ENCODE results near the gene SAMD8.
"Not testable (repeated sequence)": the region's sequence is repeated elsewhere in the genome, so short reads cannot be mapped to it uniquely, and the experiment has no call there.

SAMD8 gene

DNA sequence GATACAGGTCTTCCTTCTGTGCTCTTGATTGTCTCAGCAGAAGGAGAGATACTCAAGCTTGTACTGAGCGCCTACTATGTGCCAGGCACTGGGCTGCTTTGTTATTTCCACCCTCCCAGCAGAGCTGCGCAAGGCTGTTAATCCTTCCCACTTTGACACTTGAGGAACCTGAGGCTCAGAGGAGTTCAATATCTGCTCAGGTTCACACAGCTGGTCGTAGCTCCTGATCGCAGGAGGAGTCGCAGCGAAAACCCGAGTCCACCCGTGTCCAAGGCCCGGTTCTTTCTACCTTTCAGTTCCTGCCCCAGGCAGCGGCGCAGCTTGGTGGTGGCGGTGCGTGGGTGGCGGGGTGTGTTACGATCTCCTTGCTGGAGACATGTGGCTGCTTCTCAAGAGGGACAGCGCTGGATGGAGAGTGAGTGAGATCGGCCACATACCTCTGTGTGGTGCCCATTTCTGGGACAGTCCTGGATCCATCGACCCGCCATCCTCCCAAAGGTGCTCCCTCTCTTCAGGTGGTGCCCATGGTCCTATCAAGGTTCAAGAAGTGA lies 26.5 kb upstream of the SAMD8 start:
- DNase-seq (ENCODE audit: low read depth, low spot score), result no peak

DNA sequence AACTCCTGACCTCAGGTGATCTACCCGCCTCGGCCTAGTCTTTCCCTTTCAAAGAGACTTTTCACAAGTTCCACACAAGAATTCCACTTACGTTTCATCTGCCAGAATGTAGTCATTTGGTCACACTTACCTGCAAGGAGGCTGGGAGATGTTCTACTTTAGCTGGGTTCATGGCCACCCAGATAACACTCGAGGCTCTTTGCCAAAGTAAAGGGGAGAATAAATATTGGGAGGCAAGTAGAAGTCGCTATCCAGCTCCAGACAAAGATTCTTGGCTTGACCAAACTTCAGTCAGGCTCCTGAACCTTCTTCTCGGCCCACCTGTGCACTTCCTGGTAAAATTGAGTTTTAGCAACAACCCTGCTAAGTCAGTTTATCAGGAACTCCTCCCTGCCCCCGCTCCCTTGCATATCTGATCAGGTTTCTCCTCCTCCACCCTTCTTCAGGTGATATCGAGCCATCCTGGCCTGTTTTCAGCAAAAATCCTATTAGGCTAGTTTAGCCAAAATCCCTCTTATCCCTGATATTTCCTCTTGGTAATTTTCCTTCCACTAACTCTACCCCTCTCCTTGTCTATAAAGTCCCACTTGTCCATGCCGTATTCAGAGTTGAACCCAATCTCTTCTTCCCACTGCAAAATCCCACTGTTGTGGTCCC lies 25.1 kb upstream of the SAMD8 start:
- DNase-seq (ENCODE audit: low read depth, low spot score), result no peak

DNA sequence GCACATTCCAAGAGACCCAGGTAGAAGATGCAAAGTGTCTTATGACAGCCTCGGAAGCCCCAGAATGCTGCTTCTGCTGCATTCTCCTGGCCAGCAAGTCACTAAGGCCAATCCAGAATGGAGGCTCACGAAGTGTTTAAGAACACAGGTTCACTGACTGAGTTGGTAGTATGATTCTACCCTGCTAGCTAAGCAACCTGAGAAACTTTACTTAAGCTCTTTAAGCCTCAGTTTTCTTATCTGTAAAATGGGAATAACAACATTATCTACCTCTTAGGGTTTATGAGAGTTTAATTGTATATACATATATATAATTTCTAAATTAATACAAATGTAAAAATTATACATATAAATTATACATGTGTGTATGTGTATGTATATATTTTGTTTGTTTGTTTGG lies 22.8 kb upstream of the SAMD8 start:
- DNase-seq (ENCODE audit: low read depth, low spot score), result no peak

DNA sequence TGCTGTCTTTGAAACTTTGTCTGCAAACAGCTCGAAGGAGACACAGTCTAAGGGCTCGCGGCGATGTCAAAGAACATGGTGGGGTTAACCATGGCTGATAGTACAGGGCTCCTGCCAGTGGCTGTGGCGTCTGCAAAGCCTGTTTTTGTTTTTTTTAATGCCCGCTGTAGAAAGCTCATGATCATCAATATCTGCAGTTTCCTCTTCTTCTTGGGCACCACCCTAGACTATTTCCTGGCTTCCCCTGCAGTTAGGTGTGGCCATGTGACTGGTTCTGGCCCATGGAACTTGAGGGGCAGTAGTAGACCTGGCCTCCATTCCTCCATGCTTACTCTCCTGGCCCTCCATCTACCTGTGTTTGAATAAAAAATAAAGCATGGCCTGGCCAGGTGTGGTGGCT lies 21.8 kb upstream of the SAMD8 start:
- DNase-seq (ENCODE audit: low read depth, low spot score), result no peak

DNA sequence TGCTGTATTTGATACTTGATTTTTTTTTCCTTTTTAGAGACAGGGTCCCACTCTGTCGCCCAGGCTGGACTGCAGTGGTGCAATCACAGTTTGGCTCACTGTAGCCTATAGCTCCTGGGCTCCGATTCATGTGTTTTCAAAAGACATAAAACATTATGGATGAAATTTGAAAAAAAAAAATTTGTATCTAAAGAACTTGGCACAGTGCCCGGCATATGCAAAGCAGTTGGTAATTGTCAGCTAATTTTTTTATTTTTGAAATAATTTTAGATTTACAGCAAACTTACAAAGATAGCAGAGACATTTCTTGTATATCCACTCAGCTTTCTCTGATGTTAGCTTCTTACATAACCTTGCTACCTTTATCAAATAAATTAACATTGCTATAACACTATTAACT lies 20.3 kb upstream of the SAMD8 start:
- no peak for DNase-seq (ENCODE audit: low read depth, low spot score)

DNA sequence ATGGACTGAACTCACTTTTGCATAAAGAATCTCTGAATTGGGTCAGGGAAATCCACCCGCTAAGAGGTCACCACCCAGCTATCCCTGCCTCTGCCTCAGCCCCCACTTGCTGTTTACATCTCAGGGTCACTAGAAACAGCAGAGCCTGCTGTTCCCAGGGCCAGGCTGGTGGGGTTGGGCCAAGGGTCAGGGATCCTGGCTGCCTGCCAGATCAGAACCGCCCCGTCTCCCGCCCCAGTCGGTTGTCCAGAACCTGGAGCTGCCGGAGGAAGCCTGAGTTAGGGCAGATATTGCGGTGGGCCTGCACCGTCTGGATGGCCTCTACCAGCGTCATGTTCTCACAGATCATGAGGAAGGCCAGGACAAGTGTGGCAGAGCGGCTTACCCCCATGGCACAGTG lies 17.0 kb upstream of the SAMD8 start:
- DNase-seq (ENCODE audit: low read depth, low spot score), result no peak

DNA sequence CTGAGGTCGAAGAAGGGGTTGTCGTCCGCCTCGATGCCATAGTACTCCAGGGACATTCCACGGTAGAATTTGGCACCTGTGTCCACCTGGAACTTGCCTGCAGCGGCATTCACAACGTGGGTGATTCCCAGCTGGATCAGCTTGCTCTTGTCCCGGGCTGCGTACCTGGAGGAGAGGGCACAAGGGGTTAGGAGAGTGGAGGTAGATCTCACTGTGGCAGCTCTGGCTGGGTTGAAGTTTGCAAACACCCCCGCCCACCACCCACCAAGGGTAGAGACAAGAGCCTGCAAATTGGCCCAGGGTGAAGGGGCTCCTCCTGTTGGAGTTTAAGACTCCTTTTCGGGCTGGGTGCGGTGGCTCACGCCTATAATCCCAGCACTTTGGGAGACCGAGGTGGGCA lies 15.8 kb upstream of the SAMD8 start:
- no peak for DNase-seq (ENCODE audit: low read depth, low spot score)

DNA sequence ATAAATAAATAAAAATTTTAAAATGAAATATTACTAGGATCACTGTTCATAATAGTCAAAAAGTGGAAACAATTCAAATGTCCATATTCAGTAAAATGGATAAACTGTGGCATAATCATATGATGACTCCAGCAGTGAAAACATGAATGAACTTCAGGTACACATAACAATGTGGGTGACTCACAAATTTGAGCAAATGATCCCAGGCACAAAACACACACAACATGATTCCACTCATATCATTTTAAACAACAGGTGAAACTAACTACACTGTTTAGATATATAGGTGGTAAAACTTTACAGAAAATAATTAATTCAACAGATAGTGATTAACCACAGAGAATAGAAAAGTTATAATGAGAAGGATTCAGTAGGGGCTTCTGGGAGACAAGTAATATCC lies 14.7 kb upstream of the SAMD8 start:
- DNase-seq (ENCODE audit: low read depth, low spot score), result no peak

DNA sequence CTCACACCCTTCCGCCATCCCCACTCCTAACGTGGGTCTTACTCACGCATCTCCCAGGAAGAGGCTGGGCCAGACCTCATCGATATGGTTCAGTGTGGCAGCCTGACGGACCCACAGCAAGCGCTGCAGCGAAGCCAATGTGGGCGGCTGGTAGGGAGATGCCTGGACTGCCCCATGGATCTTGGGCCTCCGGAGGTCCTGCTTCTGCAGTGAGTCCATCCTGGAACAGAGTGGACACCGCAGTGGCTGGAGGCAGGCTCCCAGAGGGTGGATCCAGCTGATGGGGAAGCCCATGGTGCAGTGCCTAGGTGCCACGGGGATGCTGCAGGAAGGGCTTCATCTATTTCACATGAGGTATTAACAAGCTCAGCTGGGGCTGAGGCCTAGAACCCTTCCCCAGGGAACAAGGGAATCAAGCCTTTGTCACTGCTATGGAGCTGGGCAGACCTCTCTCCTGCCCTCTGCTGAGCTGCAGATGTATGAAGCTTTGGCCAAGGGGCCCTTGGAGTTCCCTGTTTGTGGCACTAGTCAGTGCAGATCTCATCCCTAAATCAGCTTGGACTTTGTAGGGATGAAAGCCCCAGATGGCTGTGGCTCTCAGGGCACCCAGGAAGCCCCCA lies 13.7 kb upstream of the SAMD8 start:
- DNase-seq (ENCODE audit: low read depth, low spot score), result no peak

DNA sequence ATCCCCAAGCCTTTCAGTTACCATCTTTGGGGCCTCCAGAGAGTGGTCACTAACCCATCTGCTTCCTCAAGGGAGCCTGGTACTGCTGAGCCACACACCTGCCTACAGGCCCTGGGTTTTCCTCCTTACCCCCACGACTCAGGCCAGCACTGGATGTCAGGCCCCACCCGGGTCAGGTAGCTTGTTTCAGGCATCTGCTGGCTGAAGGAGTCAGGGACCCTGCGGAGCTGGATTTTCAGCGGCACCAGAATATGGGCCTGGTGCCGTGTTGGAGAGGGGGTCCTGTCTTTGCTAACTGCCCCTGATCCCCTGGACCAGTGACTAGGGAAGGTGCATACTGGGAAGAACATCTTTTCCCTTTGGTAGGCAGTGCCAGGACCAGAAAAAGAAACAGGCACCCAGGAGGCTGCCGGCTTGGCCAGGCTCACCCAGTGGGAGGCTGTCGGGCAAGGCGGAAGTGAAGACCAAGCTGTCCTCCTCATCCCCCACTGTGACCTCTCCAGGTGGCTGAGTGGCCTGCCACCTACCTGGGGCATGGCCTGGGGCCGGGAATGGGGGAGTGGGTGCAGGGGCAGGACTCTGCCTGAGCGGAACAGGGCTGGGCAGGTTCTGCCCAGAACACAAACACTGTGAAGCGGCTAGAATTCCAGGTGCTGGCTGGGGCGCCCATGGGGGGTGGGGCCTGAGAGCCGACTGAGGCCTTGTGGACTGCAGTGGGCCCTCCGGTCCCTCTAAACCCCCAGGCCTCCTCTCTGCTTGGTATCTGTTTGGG lies 12.4 kb upstream of the SAMD8 start:
- DNase-seq (ENCODE audit: low read depth, low spot score), result no peak

DNA sequence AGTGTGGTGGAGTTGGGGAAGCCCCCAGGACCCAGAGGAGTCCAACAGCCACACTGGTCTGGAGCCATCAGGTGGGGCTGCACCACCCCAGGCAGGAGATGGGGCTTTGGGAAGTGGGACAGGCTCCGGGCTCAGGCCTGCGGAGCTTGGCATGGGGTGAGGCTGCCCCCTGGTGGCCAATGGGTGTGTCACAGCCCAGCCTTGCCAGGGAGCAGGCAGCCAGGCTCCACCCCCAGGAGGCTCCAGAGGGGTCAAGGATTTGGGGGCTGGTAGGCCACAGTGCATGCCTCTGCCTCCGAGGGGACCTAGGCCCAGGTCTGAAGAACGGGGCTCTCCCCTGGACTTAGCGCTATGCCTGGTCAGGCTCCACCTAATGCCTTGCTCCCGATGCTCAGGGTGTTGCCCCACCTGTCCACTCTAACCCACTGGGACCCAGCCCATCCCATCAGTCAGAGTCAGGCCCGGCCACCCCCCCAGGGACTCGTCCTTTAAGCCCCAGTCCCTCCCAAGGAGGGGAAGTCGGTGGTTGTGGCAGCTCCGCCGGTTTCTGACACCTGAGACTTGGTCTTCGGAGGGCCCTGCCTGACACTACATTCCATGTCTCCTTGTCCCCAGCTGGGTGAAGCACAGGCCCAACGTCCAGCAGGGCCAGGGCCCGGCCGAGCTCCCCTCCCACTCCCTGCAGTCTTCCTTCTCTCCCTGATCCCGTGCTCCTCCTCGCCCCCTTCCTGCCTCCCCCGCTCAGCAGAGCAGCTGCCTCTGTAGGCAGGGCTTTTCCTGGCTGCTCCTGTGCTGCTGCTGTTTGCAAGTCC lies 11.3 kb upstream of the SAMD8 start:
- DNase-seq (ENCODE audit: low read depth, low spot score), result peak; percentile 92

DNA sequence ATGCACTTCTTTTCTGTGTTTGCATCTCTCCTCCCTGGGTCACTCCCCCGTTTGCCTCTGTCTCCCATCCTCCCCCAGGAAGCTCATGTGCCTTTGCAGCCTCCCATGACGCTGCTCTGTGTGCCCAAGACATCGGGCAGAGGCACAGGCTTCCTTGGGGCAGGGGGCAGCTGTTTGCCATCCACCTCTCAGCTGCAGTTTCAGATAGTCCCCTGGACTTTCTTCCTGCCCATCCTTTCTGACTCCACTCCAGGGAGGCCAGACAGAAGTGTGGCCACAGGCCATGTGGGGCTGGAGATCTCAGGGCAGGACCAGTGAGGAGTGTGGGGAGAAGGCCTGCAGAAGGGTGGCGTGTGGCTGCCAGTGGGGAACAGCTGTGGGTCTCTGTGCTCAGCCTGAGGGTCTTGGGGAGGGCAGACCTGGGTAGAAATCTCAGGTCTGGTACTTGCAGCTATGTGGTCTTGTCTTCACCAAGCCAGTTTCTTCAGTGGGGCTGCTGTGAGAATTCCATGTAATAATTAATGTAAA lies 10.6 kb upstream of the SAMD8 start:
- DNase-seq (ENCODE audit: low read depth, low spot score), result no peak

DNA sequence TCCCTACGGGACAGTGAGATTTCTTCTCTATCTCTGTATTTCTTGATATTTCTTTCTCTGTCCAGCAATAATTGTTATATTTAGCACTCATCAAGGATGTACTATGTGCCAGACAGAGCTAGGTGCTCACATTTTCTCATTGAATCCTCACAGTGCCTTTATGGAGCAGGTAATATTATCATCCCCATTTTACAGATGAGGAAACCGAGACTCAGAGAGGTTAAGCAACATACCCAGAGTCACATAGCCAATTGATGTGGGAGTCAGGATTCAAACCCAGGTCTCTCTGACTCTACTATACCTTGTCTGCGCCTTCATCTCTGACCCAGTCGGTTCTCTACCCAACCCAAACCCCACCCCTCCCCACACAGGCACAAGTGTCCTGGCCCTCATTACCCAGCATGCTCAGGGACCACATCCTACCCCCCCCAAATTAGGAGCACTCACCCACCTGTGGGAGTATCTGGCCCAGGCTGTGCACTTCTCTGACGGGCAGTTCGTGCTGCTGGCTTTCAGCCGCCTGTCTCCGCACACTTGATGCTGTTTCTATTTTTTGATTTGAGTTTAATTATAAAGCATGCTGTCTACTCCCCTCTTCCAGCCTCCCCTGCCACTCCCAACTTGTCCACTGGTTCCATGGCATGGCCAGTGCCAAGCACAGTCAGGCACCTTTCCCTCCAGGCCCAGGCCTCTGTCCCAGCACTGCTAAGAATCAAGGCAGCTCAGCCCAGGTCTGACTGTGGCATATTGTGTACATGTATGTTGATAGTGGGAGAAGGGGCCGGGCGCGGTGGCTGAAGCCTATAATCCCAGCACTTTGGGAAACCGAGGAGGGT lies 9.8 kb upstream of the SAMD8 start:
- no peak for DNase-seq (ENCODE audit: low read depth, low spot score)

DNA sequence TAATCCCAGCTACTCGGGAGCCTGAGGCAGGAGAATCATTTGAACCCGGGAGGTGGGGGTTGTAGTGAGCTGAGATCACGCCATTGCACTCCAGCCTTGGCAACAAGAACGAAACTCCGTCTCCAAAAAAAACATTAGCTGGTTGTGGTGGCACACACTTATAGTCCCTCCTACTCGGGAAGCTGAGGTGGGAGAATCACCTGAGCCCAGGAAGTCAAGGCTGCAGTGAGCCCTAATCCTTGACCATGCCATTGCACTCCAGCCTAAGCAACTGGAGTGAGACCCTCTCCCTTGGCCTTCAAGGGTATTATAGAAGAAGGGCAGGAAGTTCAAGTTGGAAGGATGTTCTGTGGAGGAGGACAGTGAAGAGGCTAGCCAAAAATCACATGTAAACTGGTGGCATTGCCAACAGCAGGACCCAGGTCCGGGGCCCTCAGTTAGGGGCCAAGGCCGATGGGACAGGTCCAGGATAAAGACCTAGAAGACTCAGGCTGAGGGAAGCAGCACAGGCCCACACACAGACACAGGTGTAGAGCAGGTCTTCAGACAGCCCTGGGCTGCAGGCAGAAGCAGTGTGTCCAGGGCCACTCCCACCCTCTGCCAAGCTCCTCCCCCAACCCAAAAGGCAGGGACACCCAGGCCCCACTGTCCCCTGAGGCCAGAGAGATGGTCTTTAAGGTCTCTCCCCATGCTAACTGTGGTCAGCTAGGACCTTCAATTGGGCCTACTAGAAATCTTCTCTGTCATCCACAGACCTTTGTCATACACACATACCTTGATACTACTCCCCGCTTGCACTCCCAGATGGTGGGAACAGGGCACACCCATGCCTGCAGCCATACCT lies 8.4 kb upstream of the SAMD8 start:
- no peak for DNase-seq (ENCODE audit: low read depth, low spot score)

DNA sequence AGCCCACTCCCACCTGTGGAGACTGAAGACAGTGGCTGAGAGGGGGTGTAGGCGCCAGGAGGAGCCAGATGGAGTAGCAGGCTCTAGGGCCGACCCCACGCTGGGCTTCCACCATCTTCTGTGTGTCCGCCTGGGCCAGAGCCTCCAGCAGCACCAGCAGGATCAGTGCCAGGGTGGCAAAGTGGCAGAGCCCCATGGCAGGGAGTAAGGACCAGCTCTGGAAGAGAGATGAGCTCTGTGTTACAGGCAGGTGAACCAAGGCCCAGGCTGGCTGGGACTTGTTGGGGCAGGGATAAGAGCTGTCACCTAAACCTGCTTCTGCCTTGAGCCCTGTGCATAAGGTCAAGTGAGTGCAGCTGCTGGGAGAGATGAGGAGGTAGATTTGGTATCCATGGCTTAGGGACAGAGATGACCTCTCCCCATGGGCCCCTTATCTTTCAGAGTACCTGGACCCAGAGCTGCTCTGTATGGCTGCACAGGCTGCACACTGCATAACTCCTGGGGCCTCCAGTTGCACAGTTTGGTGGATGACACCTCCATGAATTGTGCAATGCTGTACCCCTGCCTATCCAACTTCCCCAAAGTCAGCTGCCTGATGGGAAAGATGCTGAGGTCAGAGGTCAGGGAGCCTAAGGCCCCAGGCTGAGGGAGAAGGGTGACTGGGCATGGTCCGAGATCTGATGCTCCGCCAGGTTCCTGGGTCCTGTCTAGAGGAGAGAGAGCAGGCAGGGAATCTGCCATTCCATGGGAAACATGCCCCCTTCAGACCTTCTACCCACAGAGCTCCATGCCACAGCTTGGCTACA lies 7.4 kb upstream of the SAMD8 start:
- no peak for DNase-seq (ENCODE audit: low read depth, low spot score)

DNA sequence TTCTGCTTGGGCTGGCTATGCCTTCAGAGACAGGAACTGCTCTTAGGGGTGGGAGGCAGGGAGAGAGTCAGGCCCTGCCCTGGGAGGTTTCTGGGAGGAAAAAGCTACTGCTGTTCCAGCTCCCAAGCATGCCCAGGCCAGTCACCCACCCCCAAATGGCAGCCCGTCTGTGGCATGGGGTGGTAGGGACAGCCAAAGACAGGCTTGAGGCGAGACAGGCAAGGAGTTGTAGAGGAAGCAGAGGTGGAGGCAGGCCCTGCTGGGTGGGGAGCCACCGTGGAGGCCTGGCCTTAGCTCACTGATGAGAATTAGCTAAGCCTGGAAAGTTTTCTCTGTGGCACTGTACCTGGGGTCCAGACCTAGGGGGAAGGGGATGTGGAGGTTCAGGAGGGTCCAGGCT lies 6.6 kb upstream of the SAMD8 start:
- DNase-seq (ENCODE audit: low read depth, low spot score), result no peak

DNA sequence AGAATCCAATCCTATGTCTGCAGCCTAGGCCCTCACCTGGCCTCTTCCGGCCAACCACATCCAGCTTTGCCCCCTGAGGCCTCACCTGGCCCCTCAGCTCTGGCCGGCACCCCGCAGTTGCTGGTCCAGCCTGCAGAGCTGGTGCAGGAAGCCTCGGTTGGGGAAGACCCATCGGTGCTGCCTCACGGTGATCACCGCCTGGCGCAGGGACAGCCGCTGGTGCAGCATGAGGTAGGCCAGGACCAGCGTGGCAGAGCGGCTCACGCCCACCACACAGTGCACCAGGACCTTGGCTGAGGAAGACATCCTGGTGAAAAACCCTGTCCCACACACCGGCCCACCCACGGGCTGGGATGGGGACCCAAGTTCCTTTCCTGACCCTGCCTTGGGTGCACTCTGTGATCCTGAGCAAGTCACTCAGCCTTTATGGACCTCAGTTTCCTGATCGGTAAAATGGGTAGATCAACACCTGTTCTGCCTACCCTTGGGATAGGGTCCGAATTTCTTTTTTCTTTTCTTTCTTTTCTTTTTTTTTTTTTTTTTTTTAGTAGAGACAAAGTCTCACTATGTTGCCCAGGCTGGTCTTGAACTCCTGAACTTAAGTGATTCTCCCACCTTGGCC lies 5.8 kb upstream of the SAMD8 start:
- DNase-seq (ENCODE audit: low read depth, low spot score), result no peak

DNA sequence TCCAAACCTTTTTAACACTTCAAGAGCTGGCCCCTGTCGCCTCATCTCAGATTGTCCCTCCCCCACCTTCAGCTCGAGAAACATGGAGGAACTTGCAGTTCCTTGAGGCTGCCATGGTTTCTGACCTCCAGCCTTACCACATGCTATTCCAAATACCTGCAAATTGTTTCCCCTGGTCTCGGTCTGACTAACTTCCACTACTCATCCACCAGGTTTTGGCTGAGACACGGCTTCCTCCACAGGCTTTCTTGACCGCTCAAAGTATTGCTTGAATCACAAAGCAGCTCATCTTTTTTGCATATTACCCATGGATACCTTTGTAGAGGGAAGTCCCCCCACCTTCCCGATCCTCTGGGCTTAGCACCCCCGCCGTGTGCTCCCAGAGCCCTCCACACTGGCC lies 5.2 kb upstream of the SAMD8 start:
- DNase-seq (ENCODE audit: low read depth, low spot score), result peak; percentile 53

DNA sequence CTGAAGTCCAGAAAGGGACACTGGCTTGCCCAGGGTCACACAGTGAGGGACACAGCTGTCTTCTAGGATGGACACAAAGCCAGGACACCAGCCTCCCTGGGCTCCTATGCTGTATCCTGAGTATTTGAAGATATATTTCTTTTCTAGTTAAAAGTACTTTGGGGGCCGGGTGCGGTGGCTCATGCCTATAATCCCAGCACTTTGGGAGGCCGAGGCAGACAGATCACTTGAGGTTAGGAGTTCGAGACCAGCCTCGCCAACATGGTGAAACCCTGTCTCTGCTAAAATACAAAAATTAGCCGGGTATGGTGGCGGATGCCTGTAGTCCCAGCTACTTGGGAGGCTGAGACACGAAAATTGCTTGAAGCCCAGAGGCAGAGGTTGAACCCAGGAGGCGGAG lies 4.6 kb upstream of the SAMD8 start:
- DNase-seq (ENCODE audit: low read depth, low spot score), result not testable (repeated sequence)

All from ELF-1 (cell line).